NCI-H1436 (cell line): ENCODE data around the gene RGS9.

ENCODE experiments used
- DNase-seq: peaks from one replicate; lab custom pipeline; 2025; lab: John Stamatoyannopoulos, UW

The RGS9 gene

DNA sequence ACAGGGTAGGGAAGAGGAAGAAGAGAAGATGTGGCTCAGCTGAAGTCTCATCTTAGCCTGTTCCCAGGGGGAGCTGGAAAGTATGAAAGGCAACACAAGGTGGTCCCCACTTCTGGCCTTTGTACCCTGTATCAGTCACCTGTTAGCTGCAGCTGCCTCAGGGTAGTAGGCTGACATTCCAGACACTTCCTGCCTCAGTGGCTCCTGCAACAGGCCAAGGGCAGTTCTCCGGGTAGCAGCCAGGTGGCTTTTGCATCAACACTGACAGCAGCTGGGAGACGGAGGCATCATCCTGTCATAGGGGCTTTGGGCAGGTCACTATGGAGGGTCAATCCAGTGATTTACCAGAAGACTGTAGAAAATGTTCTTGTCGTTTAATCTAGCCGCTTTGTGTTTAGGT lies 124.0 kb downstream of the RGS9 start:
- no peak for DNase-seq

DNA sequence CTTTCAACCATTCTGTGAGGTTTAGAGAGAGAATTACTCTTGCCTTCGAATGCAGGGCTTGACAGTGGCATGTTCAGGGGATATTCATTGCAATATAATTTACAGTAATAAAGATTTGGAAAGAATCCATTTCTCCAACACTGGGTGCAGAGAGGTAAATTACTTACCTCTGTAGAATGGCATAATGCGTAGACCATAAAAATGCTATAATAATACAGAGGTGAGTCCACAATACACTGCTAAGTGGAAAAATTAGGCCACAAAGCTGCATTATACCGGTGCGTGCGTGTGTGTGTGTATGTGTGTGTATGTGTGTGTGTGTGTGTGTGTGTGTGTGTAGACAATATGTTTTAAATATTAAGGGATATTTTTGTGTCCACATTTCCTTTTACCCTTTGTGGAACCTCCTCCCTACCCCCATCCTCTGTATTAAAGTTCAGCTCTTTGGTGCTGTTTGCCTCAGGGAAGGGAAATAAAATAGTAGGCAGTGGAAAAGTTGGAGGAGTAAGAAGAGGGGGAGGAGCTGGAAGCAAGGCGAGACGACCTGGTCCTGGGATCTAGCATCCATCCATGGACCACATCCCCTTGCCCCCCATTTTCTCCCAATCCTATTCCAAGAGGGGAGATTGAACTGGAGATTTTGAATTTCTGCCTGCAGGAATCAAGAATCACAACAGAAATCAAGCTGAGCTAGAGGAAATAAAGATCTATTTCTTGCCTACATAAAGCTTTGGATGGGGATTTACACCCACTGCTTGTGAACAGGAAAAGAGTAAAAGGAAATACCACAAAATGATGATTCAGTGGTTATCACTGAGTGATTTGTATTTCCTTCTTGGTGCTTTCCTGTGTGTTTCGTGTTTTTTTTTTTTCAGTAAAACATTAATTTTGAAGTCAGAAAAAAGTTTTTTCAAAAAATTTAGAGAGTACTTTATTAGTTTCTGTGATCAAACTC lies 124.8 kb downstream of the RGS9 start:
- peak; percentile 22 for DNase-seq

DNA sequence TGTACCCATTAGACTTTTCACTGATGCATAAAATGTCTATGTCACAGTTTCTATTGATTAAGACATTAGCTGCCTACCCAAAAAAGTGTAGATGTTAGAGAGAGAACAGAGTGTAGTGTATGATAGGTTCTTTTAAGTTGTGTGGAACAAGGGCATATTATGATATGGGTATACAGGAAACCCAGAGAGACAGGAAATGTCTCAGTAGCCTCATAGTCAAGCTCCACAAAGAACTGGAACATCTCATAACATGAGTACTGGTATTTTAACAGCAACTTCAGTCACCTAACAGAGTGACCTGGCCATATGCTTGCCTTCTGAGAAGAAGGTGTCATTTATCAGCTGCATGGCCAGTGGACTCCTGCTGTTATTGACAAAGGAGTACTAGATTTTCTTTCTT lies 128.1 kb downstream of the RGS9 start:
- DNase-seq = no peak

DNA sequence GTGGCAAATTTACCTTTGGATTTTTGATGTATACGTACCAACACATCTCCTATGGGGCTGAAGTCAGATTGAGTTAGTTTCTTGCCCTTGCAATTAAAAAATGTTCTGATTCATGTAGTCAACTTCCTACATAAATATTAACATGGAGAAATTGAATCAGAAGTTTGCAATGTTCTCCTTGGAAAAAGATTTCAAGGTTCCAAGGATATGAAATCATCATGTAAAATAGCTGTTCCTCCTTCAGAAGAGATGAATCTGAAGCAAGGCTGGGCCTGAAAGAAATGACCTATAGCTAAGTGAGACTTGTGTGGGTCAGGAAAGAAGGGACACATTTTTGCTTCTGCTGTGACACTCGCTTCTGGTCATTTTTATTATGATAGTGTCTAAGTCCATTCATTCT lies 131.7 kb downstream of the RGS9 start:
- DNase-seq = no peak

DNA sequence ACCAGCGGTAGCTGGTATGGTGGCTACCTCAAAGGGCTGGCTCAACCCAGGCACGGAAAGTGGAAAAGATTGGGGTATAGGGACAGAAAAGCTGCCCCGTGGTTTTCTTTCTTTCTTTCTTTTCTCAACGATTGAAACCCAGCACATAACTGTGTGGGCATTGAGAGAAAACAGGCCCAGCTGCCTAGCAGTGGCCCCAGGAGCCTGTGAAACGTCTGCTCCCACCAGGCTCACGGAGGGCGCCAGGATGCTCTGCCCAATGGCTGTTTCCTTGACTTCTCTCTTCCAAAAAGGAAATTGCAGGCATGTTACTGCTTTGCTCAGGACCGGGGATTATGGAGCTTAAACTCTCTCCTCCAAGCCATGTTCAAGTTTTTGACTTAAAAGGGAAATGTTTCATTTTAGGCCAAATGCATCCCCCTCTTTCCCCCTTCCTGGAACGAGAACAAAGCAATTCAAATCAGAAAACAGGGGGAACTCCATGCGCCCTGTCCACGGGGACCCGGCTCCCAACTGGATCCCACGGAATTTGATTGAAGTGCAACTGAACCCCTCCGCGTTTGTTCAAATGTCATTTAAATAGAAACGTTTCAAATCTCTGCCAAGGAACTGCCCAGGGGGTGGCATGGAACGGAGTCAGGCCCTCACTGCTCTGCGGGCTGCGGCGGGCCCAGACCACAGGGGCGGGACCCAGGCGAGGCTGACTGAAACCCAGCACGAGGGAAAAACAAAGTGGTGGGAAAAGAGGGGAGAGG lies 133.5 kb downstream of the RGS9 start:
- no peak for DNase-seq

DNA sequence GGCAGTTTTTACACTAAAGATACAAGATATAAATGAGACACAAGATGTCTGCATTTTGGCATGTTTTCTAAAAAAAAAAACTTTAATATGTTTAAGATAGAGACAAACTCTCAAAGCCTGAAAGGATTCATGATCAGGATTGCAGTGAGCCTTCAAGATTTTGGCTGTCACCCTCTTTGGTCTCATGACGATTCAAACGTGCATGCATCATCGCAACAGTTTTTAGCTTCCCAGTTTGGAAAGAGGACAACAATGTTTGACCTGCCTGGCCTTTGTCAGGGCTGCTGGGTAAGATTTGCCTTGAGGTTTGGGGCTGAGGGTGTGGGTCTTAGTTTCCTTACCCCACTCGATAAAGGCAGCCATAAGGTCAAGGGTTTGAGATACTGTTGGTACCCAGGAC lies 134.1 kb downstream of the RGS9 start:
- DNase-seq = no peak
